Measurements from ENCODE around the gene POLR3E.

DNA sequence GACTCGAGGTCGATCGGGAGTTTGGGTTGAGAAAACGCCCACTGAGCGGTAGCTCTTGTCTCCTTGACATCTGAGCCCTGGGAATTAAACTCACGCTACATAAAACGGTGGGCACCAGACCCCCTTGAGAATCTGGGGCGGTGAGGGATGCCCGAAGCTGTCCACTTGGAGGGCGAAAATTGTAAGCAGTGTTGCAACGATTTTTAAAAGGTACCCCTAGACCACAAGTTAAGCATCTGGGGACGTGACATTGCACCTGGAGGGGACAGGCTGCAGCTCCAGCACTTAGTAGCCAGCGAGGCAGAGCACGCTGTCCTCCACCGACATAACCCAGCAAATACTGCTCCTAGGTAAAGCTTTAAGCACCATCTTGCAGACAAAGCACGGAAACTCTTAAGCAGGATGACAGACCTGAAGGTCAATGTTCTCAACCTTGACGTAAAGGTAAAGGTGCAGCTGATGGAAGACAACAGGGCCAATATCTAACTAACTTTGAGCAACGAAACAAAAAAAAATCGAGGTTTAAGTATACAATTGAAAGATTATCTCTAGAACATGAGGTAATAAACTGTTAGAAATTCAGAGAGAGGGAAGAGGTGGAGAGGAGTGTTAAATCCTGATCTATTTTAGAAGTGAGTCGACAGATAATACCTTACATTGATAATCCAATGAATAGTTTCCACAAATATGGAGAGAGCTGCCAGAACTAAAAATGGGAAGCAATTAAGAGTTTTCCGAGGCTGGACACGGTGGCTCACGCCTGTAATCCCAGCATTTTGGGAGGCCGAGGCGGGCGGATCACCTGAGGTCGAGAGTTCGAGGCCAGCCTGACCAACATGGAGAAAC lies 78.1 kb downstream of the POLR3E start:
- TF ChIP-seq, protein P1, sequence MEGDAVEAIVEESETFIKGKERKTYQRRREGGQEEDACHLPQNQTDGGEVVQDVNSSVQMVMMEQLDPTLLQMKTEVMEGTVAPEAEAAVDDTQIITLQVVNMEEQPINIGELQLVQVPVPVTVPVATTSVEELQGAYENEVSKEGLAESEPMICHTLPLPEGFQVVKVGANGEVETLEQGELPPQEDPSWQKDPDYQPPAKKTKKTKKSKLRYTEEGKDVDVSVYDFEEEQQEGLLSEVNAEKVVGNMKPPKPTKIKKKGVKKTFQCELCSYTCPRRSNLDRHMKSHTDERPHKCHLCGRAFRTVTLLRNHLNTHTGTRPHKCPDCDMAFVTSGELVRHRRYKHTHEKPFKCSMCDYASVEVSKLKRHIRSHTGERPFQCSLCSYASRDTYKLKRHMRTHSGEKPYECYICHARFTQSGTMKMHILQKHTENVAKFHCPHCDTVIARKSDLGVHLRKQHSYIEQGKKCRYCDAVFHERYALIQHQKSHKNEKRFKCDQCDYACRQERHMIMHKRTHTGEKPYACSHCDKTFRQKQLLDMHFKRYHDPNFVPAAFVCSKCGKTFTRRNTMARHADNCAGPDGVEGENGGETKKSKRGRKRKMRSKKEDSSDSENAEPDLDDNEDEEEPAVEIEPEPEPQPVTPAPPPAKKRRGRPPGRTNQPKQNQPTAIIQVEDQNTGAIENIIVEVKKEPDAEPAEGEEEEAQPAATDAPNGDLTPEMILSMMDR (IDR thresholded peaks at IDR 0.05; ENCODE audit: low read depth, low read length) = no peak
- TF ChIP-seq EZH2phosphoT487 (IDR thresholded peaks at IDR 0.05; ENCODE audit: low read depth) = no peak

All from OCI-LY3 (cell line).